GM12878 (cell line): ENCODE measurements around the gene CD52. TPM values are rescaled to one million over a fixed set of nuclear protein-coding genes. Genes with fewer than 3 reads are reported as not detected.

Experiments used
- ATAC-seq: fragments of 200-7000 bp; cut with Tn5 transposase; 3 replicates; pipeline ENCODE4 v1.9.1; 2020; ENCODE audit warnings: mild to moderate bottlenecking, moderate library complexity
- BruUV-seq: library from RNA; stranded (reverse); fragments of 400-500 nt; replicated peaks from 2 replicates; lab custom pipeline; 2021; lab: Mats Ljungman, UMichigan
- CTCF ChIA-PET: fragments of 300-600 bp; sonication (Branson Sonifier 250); formaldehyde crosslinking; extraction: SDS; loops from one replicate; lab custom pipeline; 2021; ENCODE audit warnings: inconsistent platforms; lab: Yijun Ruan, JAX
- POLR2A ChIA-PET: fragments of 350-600 bp; formaldehyde crosslinking; extraction: SDS; loops from one replicate; lab custom pipeline; 2021; ENCODE audit warnings: inconsistent platforms; lab: Charles Lee
- RAD21 ChIA-PET: fragments of 300-600 bp; sonication (Branson Sonifier 250); formaldehyde crosslinking; loops from one replicate; lab custom pipeline; 2023; ENCODE audit warnings: antibody characterized with exemption; ENCODE audit not compliant: unreplicated experiment; lab: Charles Lee
- SMC1A ChIA-PET: fragments of 300-600 bp; sonication (Branson Sonifier 250); formaldehyde crosslinking; loops from one replicate; lab custom pipeline; 2023; ENCODE audit not compliant: unreplicated experiment, uncharacterized antibody; lab: Charles Lee
- DNase-seq: peaks from one replicate; pipeline ENCODE4 v3.0.0-alpha.2; 2011; ENCODE audit warnings: low read depth, low spot score
- FAIRE-seq: peaks from 3 replicates; lab custom pipeline; 2011; peaks lifted over from hg19 to GRCh38; lab: Jason Lieb, UNC
- H2AFZ ChIP-seq: 2 replicates; pipeline ENCODE4 v1.6.0; 2011; ENCODE audit warnings: low read depth, low read length, control low read depth; ENCODE audit not compliant: control insufficient read depth
- H3K27ac ChIP-seq: 2 replicates; pipeline ENCODE4 v1.5.1; 2011; ENCODE audit warnings: control low read depth; ENCODE audit not compliant: control insufficient read depth, insufficient read depth
- H3K27me3 ChIP-seq, 2 experiments: replicated peaks in 1 of 2; 2 replicates each; pipeline versions ENCODE4 v1.6.0 to v1.6.1; 2011; ENCODE audit warnings: low read length in 1 of 2; ENCODE audit not compliant: control insufficient read depth in 2 of 2, insufficient read depth in 2 of 2
- H3K36me3 ChIP-seq, 2 experiments: 2 replicates each; pipeline ENCODE4 v1.5.1; 2011; ENCODE audit warnings: low read length in 1 of 2; ENCODE audit not compliant: control insufficient read depth in 2 of 2, insufficient read depth in 2 of 2
- H3K4me1 ChIP-seq: 2 replicates; pipeline ENCODE4 v1.6.1; 2011; ENCODE audit warnings: mild to moderate bottlenecking, low read length, moderate library complexity, mixed read lengths; ENCODE audit not compliant: control insufficient read depth, insufficient read depth
- H3K4me2 ChIP-seq: 2 replicates; pipeline ENCODE4 v1.6.0; 2011; ENCODE audit warnings: control low read depth; ENCODE audit not compliant: control insufficient read depth, insufficient read depth
- H3K4me3 ChIP-seq: fragments of 200-600 bp; sonication (generic); 2 replicates; pipeline ENCODE4 v1.5.1; 2016
- H3K79me2 ChIP-seq: 2 replicates; pipeline ENCODE4 v1.6.0; 2011; ENCODE audit warnings: low read length; ENCODE audit not compliant: control insufficient read depth, insufficient read depth
- H3K9ac ChIP-seq: 2 replicates; pipeline ENCODE4 v1.8.0; 2011; ENCODE audit warnings: low read length, control low read depth, mixed read lengths; ENCODE audit not compliant: control insufficient read depth, insufficient read depth
- H3K9me3 ChIP-seq: replicated peaks from 3 replicates; pipeline ENCODE4 v1.5.1; 2011; ENCODE audit warnings: mild to moderate bottlenecking, low read length; ENCODE audit not compliant: control insufficient read depth, insufficient read depth
- H4K20me1 ChIP-seq: 2 replicates; pipeline ENCODE4 v1.6.0; 2011; ENCODE audit not compliant: control insufficient read depth, insufficient read depth
- ATF2 ChIP-seq: IDR thresholded peaks from 2 replicates; pipeline ENCODE4 v1.6.1; 2012; ENCODE audit warnings: low read length, inconsistent platforms
- CREB1 ChIP-seq: IDR thresholded peaks from 2 replicates; pipeline ENCODE4 v1.6.1; 2012; ENCODE audit warnings: low read depth, mild to moderate bottlenecking, inconsistent platforms
- EED ChIP-seq: sonication (generic); IDR thresholded peaks from 2 replicates; pipeline ENCODE4 v1.6.1; 2016; ENCODE audit warnings: antibody characterized with exemption, low read depth
- IKZF2 ChIP-seq, 2 experiments: fragments of 450-650 bp; IDR thresholded peaks; 2 replicates each; pipeline ENCODE4 v1.6.1; 2017; ENCODE audit warnings: mild to moderate bottlenecking in 2 of 2, moderate library complexity in 2 of 2
- IRF4 ChIP-seq: IDR thresholded peaks from 2 replicates; pipeline ENCODE4 v1.6.1; 2011; ENCODE audit warnings: low read depth, low read length
- MEF2A ChIP-seq: IDR thresholded peaks from 2 replicates; pipeline ENCODE4 v1.6.1; 2011; ENCODE audit warnings: low read depth, mild to moderate bottlenecking, low read length, moderate library complexity; ENCODE audit not compliant: insufficient read depth
- MEF2B ChIP-seq: fragments of 450-650 bp; IDR thresholded peaks from 2 replicates; pipeline ENCODE4 v1.6.1; 2018; ENCODE audit warnings: mild to moderate bottlenecking, moderate library complexity; ENCODE audit not compliant: partially characterized antibody, poor library complexity, severe bottlenecking
- NFYA ChIP-seq: IDR thresholded peaks from 2 replicates; pipeline ENCODE4 v1.6.1; 2011; ENCODE audit warnings: low read depth, mild to moderate bottlenecking, low read length, improper control_type of control experiment, borderline replicate concordance
- PML ChIP-seq: IDR thresholded peaks from 2 replicates; pipeline ENCODE4 v1.6.1; 2012; ENCODE audit warnings: low read length, inconsistent platforms
- RELB ChIP-seq: fragments of 450-650 bp; IDR thresholded peaks from 2 replicates; pipeline ENCODE4 v1.6.1; 2017; ENCODE audit warnings: low read depth, mild to moderate bottlenecking, moderate library complexity
- RFX5 ChIP-seq: IDR thresholded peaks from 2 replicates; pipeline ENCODE4 v1.6.1; 2011; ENCODE audit warnings: low read depth, low read length, improper control_type of control experiment
- RUNX3 ChIP-seq: IDR thresholded peaks from 2 replicates; pipeline ENCODE4 v1.6.1; 2012; ENCODE audit warnings: low read length, inconsistent platforms
- SIN3A ChIP-seq: IDR thresholded peaks from 2 replicates; pipeline ENCODE4 v1.6.1; 2012; ENCODE audit warnings: low read depth, low read length, improper control_type of control experiment
- SMAD1 ChIP-seq: fragments of 450-650 bp; IDR thresholded peaks from 2 replicates; pipeline ENCODE4 v1.6.1; 2018; ENCODE audit warnings: mild to moderate bottlenecking, low read depth; ENCODE audit not compliant: partially characterized antibody
- SPI1 ChIP-seq: IDR thresholded peaks from 2 replicates; pipeline ENCODE4 v1.6.1; 2011; ENCODE audit warnings: low read depth, mild to moderate bottlenecking, low read length, moderate library complexity, borderline replicate concordance; ENCODE audit not compliant: insufficient read depth
- STAT3 ChIP-seq: IDR thresholded peaks from 2 replicates; pipeline ENCODE4 v1.6.1; 2011; ENCODE audit warnings: low read depth, low read length, improper control_type of control experiment
- TCF12 ChIP-seq: IDR thresholded peaks from 2 replicates; pipeline ENCODE4 v1.6.1; 2011; ENCODE audit warnings: low read depth, mild to moderate bottlenecking, low read length
- USF2 ChIP-seq: IDR thresholded peaks from 2 replicates; pipeline ENCODE4 v1.6.1; 2011; ENCODE audit warnings: low read depth, low read length, improper control_type of control experiment, borderline replicate concordance
- ZBED1 ChIP-seq: IDR thresholded peaks from 2 replicates; pipeline ENCODE4 v1.6.1; 2016; ENCODE audit warnings: borderline replicate concordance
- WGBS: methylation state at CpG from one replicate; pipeline ENCODE4 v1.1.6; 2016; ENCODE audit warnings: low lambda C conversion rate; ENCODE audit not compliant: insufficient replicate concordance, insufficient coverage; ENCODE audit errors: missing lambda C conversion rate; 5-methylcytosine and 5-hydroxymethylcytosine counted together
- in situ Hi-C: fragments of 300-500 bp; cut with MboI; formaldehyde crosslinking; loops from 9 replicates; pipeline ENCODE4 v1.14.3; 2018; ENCODE audit warnings: mixed read lengths
- intact Hi-C: fragments of 100-400 bp; cut with micrococcal nuclease; formaldehyde crosslinking; loops from one replicate; pipeline ENCODE4 v1.14.2; 2022; ENCODE audit not compliant: unreplicated experiment
- polyA plus RNA-seq, 11 experiments: library from polyadenylated mRNA; depleted of rRNA in 4 of 11; unstranded in 6 of 11; stranded (reverse) in 5 of 11; fragments of >200 nt; fragmentation: Nextera tagmentation in 4 of 11; fragmentation: Illumina TruSeq in 1 of 11; extraction: Ambion mirVana in 4 of 11; extraction: Trizol in 1 of 11; gene quantifications; 1 replicate in 1 of 11; 2 replicates in 10 of 11; pipeline versions ENCODE4 v1.2.1 to v1.2.3, GENCODE V29; 2011 to 2016; ENCODE audit warnings: inconsistent platforms in 2 of 11, missing spikeins in 2 of 11, low read depth in 1 of 11
- total RNA-seq, 4 experiments: library from RNA; depleted of rRNA in 3 of 4; stranded (reverse); fragments of >200 nt in 3 of 4; fragmentation: Illumina TruSeq in 1 of 4; extraction: Trizol in 1 of 4; gene quantifications; 2 replicates each; pipeline versions ENCODE4 v1.2.1 to v1.2.3, GENCODE V29; 2013 to 2021

The CD52 gene
- total and polyA plus RNA-seq, 10 of the 15 experiments (the other 5 are each of a cell fraction or from before 2014, with no cell fraction given): 237 to 2,736 (median 532) TPM

DNA sequence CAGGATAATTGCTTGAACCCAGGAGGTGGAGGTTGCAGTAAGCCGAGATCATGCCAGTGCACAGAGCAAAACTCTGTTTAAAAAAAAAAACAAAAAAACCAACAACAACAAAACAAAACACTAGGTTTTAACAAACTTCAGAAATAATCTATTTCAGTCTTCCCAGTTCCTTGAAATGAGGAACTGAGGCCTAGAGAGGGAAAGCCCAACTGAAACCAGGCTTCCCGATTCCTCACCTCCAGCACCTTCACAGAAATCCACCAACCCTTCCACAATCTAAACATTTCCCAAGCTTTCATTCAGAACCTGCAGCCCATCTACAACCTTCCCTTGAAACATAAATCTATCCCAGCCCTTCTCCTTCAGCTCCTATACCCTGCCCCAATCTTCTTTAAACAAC is 612 bp upstream of the CD52 start:
- ChIA-PET CTCF (interaction anchor here (1.0 to 11.6 kb wide), 7 partner anchors 8 to 153 kb away, joined by 3 to 879 read pairs (median 3); partner anchors contain the start of genes CEP85 and SH3BGRL3), POLR2A (interaction anchor here (0.6 to 10.6 kb wide), 5 partner anchors 10 to 204 kb away, joined by 4 to 253 read pairs (median 31); partner anchors contain the start of genes SH3BGRL3 and UBXN11), SMC1A (interaction anchor here (1.5 to 14.9 kb wide), 4 partner anchors 10 to 147 kb away, joined by 4 to 474 read pairs (median 80); partner anchors contain the start of genes SH3BGRL3, UBXN11 and ZNF593), RAD21 (interaction anchor here (2.0 to 10.4 kb wide), 6 partner anchors 9 to 147 kb away, joined by 8 to 477 read pairs (median 26); partner anchors contain the start of genes CEP85, SH3BGRL3, UBXN11 and ZNF593)
- in situ Hi-C loops (no loop called here), intact Hi-C loops (loop anchor here (5.0 kb wide), 2 partner anchors 80 to 210 kb away; no protein-coding TSS in a partner anchor)
- no TSS peak for BruUV-seq
- TF ChIP-seq SPI1 (peak; percentile 86; the same call in 1 of the 2 replicates), NFYA (no peak), RELB (peak; percentile 25), RUNX3 (0 out of 2 replicates have a peak, but pooled peaks have one; percentile 12), MEF2A (peak; percentile 53; the same call in 1 of the 2 replicates), SIN3A (no peak), ATF2 (peak; percentile 17; the same call in 1 of the 2 replicates), USF2 (no peak), ZBED1 (no peak), RFX5 (no peak), SMAD1 (no peak), MEF2B (peak; percentile 21), EED (0 out of 2 replicates have a peak, but pooled peaks have one; percentile 29), IRF4 (peak; percentile 56; the same call in 1 of the 2 replicates), PML (no peak), IKZF2 (IDR thresholded peaks at IDR 0.05) (peak; percentile 43 to 48; a peak in 3 of 4 replicates), TCF12 (no peak), STAT3 (no peak), CREB1 (no peak)
- H3K36me3 ChIP-seq: no peaks in the 10 kb centered on the region; a peak in 1 of 4 replicates
- H3K79me2 ChIP-seq: peaks cover 23% of the 10 kb centered on the region
- ATAC-seq (no peak), FAIRE-seq (no peak), DNase-seq (no peak)
- H3K4me3 ChIP-seq: peak overlapping the region; percentile 96
- no peaks in the 10 kb centered on the region for H3K9me3 ChIP-seq
- no peaks in the 10 kb centered on the region for H4K20me1 ChIP-seq
- H3K4me1 ChIP-seq: peaks cover 59% of the 10 kb centered on the region
- peak overlapping the region; percentile 57 for H3K4me2 ChIP-seq
- peak overlapping the region; percentile 57 for H3K9ac ChIP-seq
- H3K27me3 ChIP-seq: no peaks in the 10 kb centered on the region
- 0% methylated on average over 2 of the region's 2 CpGs for WGBS
- H3K27ac ChIP-seq: peak overlapping the region; percentile 89
- no peak overlapping the region; the same call in 1 of the 2 replicates for H2AFZ ChIP-seq
